ENCODE results near the gene PTPA. TPM values are rescaled to one million over a fixed set of nuclear protein-coding genes. Genes with fewer than 3 reads are reported as not detected.
"Not testable (repeated sequence)": the region's sequence is repeated elsewhere in the genome, so short reads cannot be mapped to it uniquely, and the experiment has no call there.

The PTPA gene
- total RNA-seq, 1 donor from 2014 or later, result 162 TPM

- no peak for DNase-seq
- Histone ChIP-seq H3K27me3 (ENCODE audit: low read depth) (no peaks in the 10 kb centered on the region), H3K36me3 (no peaks in the 10 kb centered on the region), H3K27ac (replicated peaks) (no peak overlapping the region), H3K4me3 (no peak overlapping the region), H3K9me3 (replicated peaks) (peaks cover 5% of the 10 kb centered on the region), H3K4me1 (peaks cover 6% of the 10 kb centered on the region)
- intact Hi-C loops (cut with micrococcal nuclease), result no loop called here
- TF ChIP-seq, protein P1, sequence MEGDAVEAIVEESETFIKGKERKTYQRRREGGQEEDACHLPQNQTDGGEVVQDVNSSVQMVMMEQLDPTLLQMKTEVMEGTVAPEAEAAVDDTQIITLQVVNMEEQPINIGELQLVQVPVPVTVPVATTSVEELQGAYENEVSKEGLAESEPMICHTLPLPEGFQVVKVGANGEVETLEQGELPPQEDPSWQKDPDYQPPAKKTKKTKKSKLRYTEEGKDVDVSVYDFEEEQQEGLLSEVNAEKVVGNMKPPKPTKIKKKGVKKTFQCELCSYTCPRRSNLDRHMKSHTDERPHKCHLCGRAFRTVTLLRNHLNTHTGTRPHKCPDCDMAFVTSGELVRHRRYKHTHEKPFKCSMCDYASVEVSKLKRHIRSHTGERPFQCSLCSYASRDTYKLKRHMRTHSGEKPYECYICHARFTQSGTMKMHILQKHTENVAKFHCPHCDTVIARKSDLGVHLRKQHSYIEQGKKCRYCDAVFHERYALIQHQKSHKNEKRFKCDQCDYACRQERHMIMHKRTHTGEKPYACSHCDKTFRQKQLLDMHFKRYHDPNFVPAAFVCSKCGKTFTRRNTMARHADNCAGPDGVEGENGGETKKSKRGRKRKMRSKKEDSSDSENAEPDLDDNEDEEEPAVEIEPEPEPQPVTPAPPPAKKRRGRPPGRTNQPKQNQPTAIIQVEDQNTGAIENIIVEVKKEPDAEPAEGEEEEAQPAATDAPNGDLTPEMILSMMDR (IDR thresholded peaks at IDR 0.05; ENCODE audit: borderline replicate concordance), result no peak
Measured at GRCh38 chr9:129184219-129184524, 73.0 kb downstream of the PTPA start.

GRCh38 chr9:129184596-129185122, 73.4 kb downstream of the PTPA start:
- TF ChIP-seq, protein P1 (IDR thresholded peaks at IDR 0.05; ENCODE audit: borderline replicate concordance), result no peak
- Histone ChIP-seq H3K9me3 (replicated peaks) (peaks cover 5% of the 10 kb centered on the region), H3K27me3 (ENCODE audit: low read depth) (no peaks in the 10 kb centered on the region), H3K27ac (replicated peaks) (no peak overlapping the region), H3K4me3 (no peak overlapping the region), H3K36me3 (no peaks in the 10 kb centered on the region), H3K4me1 (peaks cover 6% of the 10 kb centered on the region)
- DNase-seq, result no peak
- intact Hi-C loops (cut with micrococcal nuclease), result no loop called here

- H3K27me3 ChIP-seq (ENCODE audit: low read depth), result no peaks in the 10 kb centered on the region
- intact Hi-C loops (cut with micrococcal nuclease), result no loop called here
- no peak for DNase-seq
Measured at GRCh38 chr9:129185402-129185801, 74.2 kb downstream of the PTPA start.

DNA sequence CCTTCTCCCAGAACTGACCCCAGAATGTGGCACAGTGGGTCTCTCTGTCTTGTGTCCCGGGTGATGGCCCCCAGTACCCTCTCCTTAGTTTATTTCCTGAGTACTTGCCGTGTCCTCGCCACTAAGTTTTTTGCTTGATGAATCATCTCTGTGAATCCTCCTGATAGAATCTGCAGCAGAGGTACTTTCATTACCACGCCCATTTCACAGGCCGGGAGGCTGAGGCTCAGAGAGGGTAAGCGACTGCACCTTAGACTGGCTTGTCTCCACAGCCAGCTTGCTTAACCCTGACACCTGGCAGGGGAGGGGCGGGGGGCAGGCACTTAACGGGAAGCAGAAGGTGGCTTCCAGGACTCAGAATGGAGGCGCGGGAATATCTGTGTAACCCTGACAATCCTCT, 74.8 kb downstream of the PTPA start:
- TF ChIP-seq, protein P1 (IDR thresholded peaks at IDR 0.05; ENCODE audit: borderline replicate concordance), result no peak
- H3K27ac ChIP-seq (replicated peaks), result no peak overlapping the region
- H3K4me3 ChIP-seq, result no peak overlapping the region
- intact Hi-C loops (cut with micrococcal nuclease), result no loop called here
- peaks cover 6% of the 10 kb centered on the region for H3K4me1 ChIP-seq
- no peaks in the 10 kb centered on the region for H3K27me3 ChIP-seq (ENCODE audit: low read depth)
- H3K9me3 ChIP-seq (replicated peaks), result peaks cover 5% of the 10 kb centered on the region
- DNase-seq, result no peak
- no peaks in the 10 kb centered on the region for H3K36me3 ChIP-seq

More at GRCh38 chr9:129185402-129185801, 74.2 kb downstream of the PTPA start:
- Histone ChIP-seq H3K36me3 (no peaks in the 10 kb centered on the region), H3K4me1 (peaks cover 6% of the 10 kb centered on the region), H3K9me3 (replicated peaks) (peaks cover 5% of the 10 kb centered on the region), H3K4me3 (no peak overlapping the region), H3K27ac (replicated peaks) (no peak overlapping the region)
- TF ChIP-seq, protein P1 (IDR thresholded peaks at IDR 0.05; ENCODE audit: borderline replicate concordance), result no peak

DNA sequence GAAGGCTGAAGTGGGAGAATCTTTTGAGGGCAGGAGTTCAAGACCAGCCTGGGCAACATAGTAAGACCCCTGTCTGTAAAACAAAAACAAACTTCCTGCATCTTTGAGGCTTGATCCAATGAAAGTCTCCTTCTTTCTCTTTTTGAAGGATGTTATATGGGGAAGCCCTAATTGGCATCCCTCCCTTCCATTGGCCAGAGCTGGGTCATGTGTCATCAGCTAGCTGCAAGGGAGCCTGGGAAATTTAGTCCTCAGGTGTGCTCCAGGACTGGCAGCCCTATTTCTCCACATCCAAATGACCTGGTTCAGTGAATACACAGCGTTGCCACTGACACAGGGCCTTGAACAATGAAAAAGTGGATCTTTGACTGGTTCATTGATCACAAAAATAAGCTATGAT, 75.8 kb downstream of the PTPA start:
- Histone ChIP-seq H3K27ac (replicated peaks) (no peak overlapping the region), H3K9me3 (replicated peaks) (peaks cover 8% of the 10 kb centered on the region), H3K27me3 (ENCODE audit: low read depth) (no peaks in the 10 kb centered on the region), H3K36me3 (no peaks in the 10 kb centered on the region), H3K4me1 (peaks cover 6% of the 10 kb centered on the region), H3K4me3 (no peak overlapping the region)
- TF ChIP-seq, protein P1 (IDR thresholded peaks at IDR 0.05; ENCODE audit: borderline replicate concordance), result no peak
- no peak for DNase-seq
- intact Hi-C loops (cut with micrococcal nuclease), result no loop called here

DNA sequence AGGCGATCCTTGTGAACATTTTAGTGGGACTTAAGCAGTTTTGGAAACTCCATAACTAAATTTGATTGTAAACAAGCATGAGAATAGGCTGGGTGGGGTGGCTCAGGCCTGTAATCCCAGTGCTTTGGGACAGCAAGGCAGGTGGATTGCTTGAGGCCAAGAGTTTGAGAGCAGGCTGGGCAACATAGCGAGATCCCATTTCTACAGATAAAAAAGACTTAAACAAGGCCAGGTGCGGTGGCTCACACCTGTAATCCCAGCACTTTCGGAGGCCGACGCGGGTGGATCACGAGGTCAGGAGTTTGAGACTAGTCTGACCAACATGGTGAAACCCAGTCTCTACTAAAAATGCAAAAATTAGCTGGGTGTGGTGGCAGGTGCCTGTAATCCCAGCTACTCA, 78.8 kb downstream of the PTPA start:
- not testable (repeated sequence) for H3K27ac ChIP-seq (replicated peaks); H3K4me3 ChIP-seq; DNase-seq; H3K36me3 ChIP-seq; H3K4me1 ChIP-seq
- Histone ChIP-seq H3K27me3 (ENCODE audit: low read depth) (peaks cover 19% of the 10 kb centered on the region), H3K9me3 (replicated peaks) (peaks cover 17% of the 10 kb centered on the region)
- intact Hi-C loops (cut with micrococcal nuclease), result loop anchor here (10.0 kb wide), 1 partner anchor 155 kb away; no protein-coding TSS in a partner anchor
